Thyroid gland (tissue), 4 donors: Measurements from ENCODE around the gene KREMEN1. TPM values are rescaled to one million over a fixed set of nuclear protein-coding genes. Genes with fewer than 3 reads are reported as not detected.

Source experiments
- DNase-seq, 2 donors: peaks; one replicate each; pipeline ENCODE4 v3.0.0-alpha.2; 2019
- H3K27ac ChIP-seq, 3 donors: fragments of 200-600 bp; sonication (generic); 1 replicate in 2 of 3; 2 replicates in 1 of 3; pipeline ENCODE4 v1.5.1; 2016 to 2019; ENCODE audit warnings: mild to moderate bottlenecking in 1 of 3, moderate library complexity in 1 of 3
- H3K27me3 ChIP-seq: fragments of 200-600 bp; sonication (generic); one replicate; pipeline ENCODE4 v1.5.1; 2019
- H3K36me3 ChIP-seq, 2 donors: fragments of 200-600 bp; sonication (generic); one replicate each; pipeline ENCODE4 v1.5.1; 2016 to 2019
- H3K4me1 ChIP-seq, 2 donors: fragments of 200-600 bp; sonication (generic); one replicate each; pipeline ENCODE4 v1.5.1; 2017 to 2019
- H3K4me3 ChIP-seq, 3 donors: fragments of 200-600 bp; sonication (generic); replicated peaks in 1 of 3; 1 replicate in 2 of 3; 2 replicates in 1 of 3; pipeline ENCODE4 v1.5.1; 2016; ENCODE audit warnings: mild to moderate bottlenecking in 1 of 3
- H3K9me3 ChIP-seq: fragments of 200-600 bp; sonication (generic); one replicate; pipeline ENCODE4 v1.5.1; 2017
- POLR2A ChIP-seq, 2 donors: fragments of 450-650 bp; IDR thresholded peaks; one replicate each; pipeline ENCODE4 v1.6.1; 2017; ENCODE audit warnings: antibody characterized with exemption in 2 of 2, mild to moderate bottlenecking in 2 of 2, moderate library complexity in 1 of 2
- WGBS, 2 donors: methylation state at CpG; one replicate each; pipeline ENCODE4 v1.1.5; 2017; 5-methylcytosine and 5-hydroxymethylcytosine counted together
- intact Hi-C: fragments of 100-400 bp; cut with DNase I; formaldehyde crosslinking; loops from one replicate; pipeline ENCODE4 v1.15.1; 2023
- total RNA-seq, 4 donors: library from RNA; depleted of rRNA; stranded (reverse); fragments of >200 nt; gene quantifications; one replicate each; pipeline ENCODE4 v1.2.3, GENCODE V29; 2016
- TF ChIP-seq, protein P1 (sequence below), 6 experiments: fragments of 200-600 bp in 3 of 6; fragments of 450-650 bp in 3 of 6; sonication (generic) in 3 of 6; IDR thresholded peaks; one replicate each; pipeline ENCODE4 v1.5.1; 2016 to 2019; ENCODE audit warnings: antibody characterized with exemption in 6 of 6, mild to moderate bottlenecking in 2 of 6, inconsistent platforms in 1 of 6, moderate library complexity in 1 of 6

Gene KREMEN1
- total RNA-seq, 4 donors from 2014 or later, result 18.1 to 27.1 (median 25.6) TPM

- H3K27me3 ChIP-seq, result no peaks in the 10 kb centered on the region
- peak; percentile 30 to 34 for DNase-seq
- H3K27ac ChIP-seq, result peak overlapping the region; percentile 35 to 63 (median 57)
- WGBS, 2 donors, result 58% methylated on average over 20 to 23 of the region's 24 CpGs
- no peaks in the 10 kb centered on the region for H3K9me3 ChIP-seq
- no peak overlapping the region for H3K4me3 ChIP-seq
- intact Hi-C loops, result no loop called here
- H3K36me3 ChIP-seq, result no peaks in the 10 kb centered on the region
- H3K4me1 ChIP-seq, result peaks cover 8 to 17% of the 10 kb centered on the region in 2 donors
- no peak for TF ChIP-seq POLR2A (IDR thresholded peaks at IDR 0.05)
- TF ChIP-seq, protein P1, sequence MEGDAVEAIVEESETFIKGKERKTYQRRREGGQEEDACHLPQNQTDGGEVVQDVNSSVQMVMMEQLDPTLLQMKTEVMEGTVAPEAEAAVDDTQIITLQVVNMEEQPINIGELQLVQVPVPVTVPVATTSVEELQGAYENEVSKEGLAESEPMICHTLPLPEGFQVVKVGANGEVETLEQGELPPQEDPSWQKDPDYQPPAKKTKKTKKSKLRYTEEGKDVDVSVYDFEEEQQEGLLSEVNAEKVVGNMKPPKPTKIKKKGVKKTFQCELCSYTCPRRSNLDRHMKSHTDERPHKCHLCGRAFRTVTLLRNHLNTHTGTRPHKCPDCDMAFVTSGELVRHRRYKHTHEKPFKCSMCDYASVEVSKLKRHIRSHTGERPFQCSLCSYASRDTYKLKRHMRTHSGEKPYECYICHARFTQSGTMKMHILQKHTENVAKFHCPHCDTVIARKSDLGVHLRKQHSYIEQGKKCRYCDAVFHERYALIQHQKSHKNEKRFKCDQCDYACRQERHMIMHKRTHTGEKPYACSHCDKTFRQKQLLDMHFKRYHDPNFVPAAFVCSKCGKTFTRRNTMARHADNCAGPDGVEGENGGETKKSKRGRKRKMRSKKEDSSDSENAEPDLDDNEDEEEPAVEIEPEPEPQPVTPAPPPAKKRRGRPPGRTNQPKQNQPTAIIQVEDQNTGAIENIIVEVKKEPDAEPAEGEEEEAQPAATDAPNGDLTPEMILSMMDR (IDR thresholded peaks at IDR 0.05), result peak in 2 of 6 experiments; percentile 20
Observed at GRCh38 chr22:29202212-29203192, 129.7 kb downstream of the KREMEN1 start.

DNA sequence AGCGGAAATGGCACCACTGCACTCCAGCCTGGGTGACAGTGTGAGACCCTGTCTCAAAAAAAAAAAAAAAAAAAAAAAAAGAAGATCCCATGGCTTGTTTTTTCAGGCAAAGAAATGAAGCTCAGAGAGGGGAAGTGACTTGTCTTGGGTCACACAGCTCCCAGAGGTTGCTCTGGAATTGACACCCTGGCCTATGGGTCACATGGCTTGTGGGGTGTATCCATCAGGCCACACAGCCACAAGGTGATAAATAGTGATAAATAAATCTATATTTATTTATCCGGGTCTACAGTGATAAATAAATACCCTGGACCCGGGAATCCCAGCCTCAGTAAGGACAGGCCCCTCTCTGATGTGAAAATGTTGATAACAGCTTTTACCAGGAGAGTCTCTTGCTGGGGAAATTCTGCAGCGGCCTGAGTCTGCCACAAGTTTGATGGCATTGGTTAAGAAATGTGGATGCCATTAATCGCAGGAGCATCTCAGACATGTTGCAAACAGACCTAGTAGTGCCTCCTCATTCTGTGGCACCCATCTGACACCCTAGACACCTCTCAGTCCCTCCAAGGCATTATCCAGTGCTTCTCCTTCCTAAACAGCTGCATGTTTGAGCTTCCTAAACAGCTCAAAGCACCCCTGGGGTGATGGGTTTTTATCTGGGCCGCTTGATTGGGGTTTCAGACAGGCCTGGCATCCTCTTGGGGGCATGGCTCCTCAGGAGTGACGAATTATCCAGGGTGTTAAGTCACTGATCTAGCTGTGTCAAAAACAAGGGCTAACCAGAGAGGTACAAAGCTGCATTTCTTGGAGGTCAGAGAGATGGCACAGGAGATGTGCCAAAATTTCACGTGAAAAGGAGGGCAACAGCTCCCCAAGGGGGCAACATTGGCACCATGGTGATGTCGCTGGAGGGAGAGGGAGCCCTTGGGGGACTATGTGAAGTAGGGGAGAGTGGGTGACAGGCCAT, 130.9 kb downstream of the KREMEN1 start:
- Histone ChIP-seq H3K27me3 (no peaks in the 10 kb centered on the region), H3K36me3 (no peaks in the 10 kb centered on the region), H3K27ac (no peak overlapping the region), H3K4me1 (peaks cover 9 to 20% of the 10 kb centered on the region in 2 donors), H3K9me3 (no peaks in the 10 kb centered on the region), H3K4me3 (no peak overlapping the region)
- 80 to 83% methylated on average over 9 of the region's 9 CpGs for WGBS, 2 donors
- TF ChIP-seq POLR2A (IDR thresholded peaks at IDR 0.05), result no peak
- TF ChIP-seq, protein P1 (IDR thresholded peaks at IDR 0.05), result no peak
- DNase-seq, result no peak
- intact Hi-C loops, result no loop called here

DNA sequence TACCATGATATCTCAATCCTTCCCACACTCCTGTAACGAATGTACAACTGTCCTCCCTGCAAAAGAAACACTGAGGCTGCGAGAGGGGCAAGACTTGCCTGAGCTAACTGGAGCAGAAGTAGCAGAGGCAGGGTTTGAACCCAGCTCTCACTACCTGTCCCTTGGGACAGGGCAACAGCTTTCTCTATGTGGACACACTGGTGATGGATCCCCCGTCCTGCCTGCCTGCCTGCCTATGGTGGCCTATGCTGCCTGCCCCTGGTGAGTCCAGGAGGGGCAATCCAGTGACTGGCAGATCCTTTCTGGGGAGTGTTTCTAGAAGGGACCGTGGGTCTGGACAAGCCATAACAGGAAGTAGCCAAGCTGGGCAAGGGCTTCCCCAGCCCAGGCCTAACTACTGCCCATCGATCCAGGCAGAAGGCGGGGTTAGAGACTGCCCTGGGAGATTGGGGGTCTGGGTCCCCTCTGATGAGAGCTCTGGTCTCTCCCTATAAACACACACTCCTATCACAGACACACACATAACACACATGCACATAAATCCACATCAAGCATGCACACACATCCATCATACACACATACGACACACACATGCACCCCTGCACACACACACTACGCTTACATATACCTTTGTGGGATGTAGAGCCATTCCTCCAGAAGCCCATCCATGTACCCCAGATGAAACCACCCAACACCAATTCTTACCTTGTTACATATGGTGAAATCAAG, 131.8 kb downstream of the KREMEN1 start:
- Histone ChIP-seq H3K36me3 (no peaks in the 10 kb centered on the region), H3K4me1 (peaks cover 12 to 25% of the 10 kb centered on the region in 2 donors), H3K27ac (no peak overlapping the region), H3K27me3 (no peaks in the 10 kb centered on the region), H3K9me3 (no peaks in the 10 kb centered on the region), H3K4me3 (no peak overlapping the region)
- WGBS, 2 donors, result 80 to 83% methylated on average over 7 of the region's 8 CpGs
- TF ChIP-seq, protein P1 (IDR thresholded peaks at IDR 0.05), result no peak
- no peak for TF ChIP-seq POLR2A (IDR thresholded peaks at IDR 0.05)
- intact Hi-C loops, result no loop called here
- DNase-seq, result no peak

DNA sequence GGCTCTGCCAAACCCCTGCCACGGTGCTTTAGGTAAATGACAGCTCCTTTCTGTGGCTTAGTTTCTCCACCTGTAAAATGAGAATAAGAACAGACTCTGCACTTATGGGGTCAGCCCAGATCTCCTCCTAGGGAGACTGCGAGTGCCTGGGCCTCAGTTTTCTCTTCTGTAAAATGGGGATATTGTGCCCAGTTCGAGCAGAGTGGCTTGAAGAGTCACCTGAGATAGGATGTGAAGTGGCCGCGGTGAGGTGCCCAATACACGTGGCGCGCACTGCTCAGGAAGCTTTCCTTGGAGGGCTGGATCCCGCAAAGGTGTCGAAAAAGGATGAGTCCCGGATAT, 132.4 kb downstream of the KREMEN1 start:
- Histone ChIP-seq H3K36me3 (no peaks in the 10 kb centered on the region), H3K4me1 (peaks cover 12 to 25% of the 10 kb centered on the region in 2 donors), H3K27me3 (no peaks in the 10 kb centered on the region), H3K9me3 (no peaks in the 10 kb centered on the region), H3K4me3 (peak overlapping the region in 1 of 3 donors; percentile 61), H3K27ac (no peak overlapping the region)
- DNase-seq, result peak; percentile 30 to 50
- intact Hi-C loops, result no loop called here
- TF ChIP-seq, protein P1 (IDR thresholded peaks at IDR 0.05), result no peak
- TF ChIP-seq POLR2A (IDR thresholded peaks at IDR 0.05), result no peak
- 46 to 67% methylated on average over 11 of the region's 11 CpGs for WGBS, 2 donors
